Stimulated activated CD4-positive, alpha-beta T cell treated with anti-CD3 and anti-CD28 coated beads, Interleukin-4, amount 100 ng/mL, for 24 hours (primary cell): Measurements from ENCODE around the gene FBXL15.

Source experiments
- DNase-seq: peaks from one replicate; pipeline ENCODE4 v3.0.0-alpha.2; 2020

The FBXL15 gene

GRCh38 chr10:102457591-102458150 is 37.0 kb downstream of the FBXL15 start:
- no peak for DNase-seq

GRCh38 chr10:102458656-102459055 is 38.0 kb downstream of the FBXL15 start:
- DNase-seq: no peak

GRCh38 chr10:102460836-102461186 is 40.2 kb downstream of the FBXL15 start:
- DNase-seq: no peak

- peak; percentile 93 for DNase-seq
Measured at GRCh38 chr10:102461187-102462054, 40.8 kb downstream of the FBXL15 start.

- DNase-seq: no peak
Measured at GRCh38 chr10:102462512-102463054, 41.9 kb downstream of the FBXL15 start.

- DNase-seq: no peak
Measured at GRCh38 chr10:102463983-102464382, 43.3 kb downstream of the FBXL15 start.

- no peak for DNase-seq
Measured at GRCh38 chr10:102465466-102465865, 44.8 kb downstream of the FBXL15 start.

- no peak for DNase-seq
Measured at GRCh38 chr10:102467318-102467717, 46.7 kb downstream of the FBXL15 start.

GRCh38 chr10:102467971-102468438 is 47.4 kb downstream of the FBXL15 start:
- no peak for DNase-seq

- no peak for DNase-seq
Measured at GRCh38 chr10:102468683-102469082, 48.0 kb downstream of the FBXL15 start.

- DNase-seq: no peak
Measured at GRCh38 chr10:102470579-102471546, 50.2 kb downstream of the FBXL15 start.
